ENCODE data around the gene LLGL2.
"Not testable (repeated sequence)": the region's sequence is repeated elsewhere in the genome, so short reads cannot be mapped to it uniquely, and the experiment has no call there.

Gene LLGL2

GRCh38 chr17:75507733-75508719 lies 17.5 kb upstream of the LLGL2 start:
- DNase-seq, result no peak

GRCh38 chr17:75508931-75509361 lies 16.6 kb upstream of the LLGL2 start:
- no peak for DNase-seq

DNA sequence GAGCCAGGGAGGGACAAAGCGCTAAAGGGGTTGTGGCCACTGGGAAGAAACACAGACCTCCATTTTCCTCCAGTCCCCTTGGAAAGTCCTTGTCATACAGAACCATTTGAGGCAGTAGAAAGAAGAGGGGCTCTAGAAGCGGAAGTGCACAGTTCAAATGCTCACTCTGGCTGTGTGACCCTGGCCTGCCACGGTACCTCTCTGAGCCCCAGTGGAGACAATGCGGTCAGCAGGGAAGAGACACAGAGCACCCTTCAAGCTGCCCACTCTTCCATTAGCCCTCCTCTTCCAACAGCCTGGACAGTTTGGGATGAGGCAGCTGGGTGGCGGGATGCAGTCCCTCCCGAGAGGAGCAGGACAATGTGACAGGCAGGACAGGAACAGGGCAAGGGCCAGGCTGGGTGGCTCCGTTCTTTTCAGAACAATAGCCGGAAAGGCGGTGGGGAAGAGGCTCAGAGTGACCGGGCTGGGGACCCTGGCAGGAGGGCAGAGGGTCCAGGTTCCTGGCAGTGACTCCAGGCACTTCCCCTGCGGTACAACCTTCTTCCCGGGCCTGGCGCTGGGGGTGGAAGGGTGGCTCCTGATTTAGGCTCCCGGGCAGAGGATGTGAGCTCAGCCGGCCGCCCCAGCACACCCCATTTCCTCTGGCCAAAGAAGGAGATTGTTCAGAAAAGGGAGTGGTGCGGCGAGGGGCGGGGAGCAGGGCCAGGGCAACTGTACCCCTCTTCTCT lies 15.8 kb upstream of the LLGL2 start:
- DNase-seq, result no peak

- DNase-seq, result no peak
Observed at GRCh38 chr17:75511270-75511609, 14.3 kb upstream of the LLGL2 start.

GRCh38 chr17:75511610-75512575 lies 13.6 kb upstream of the LLGL2 start:
- no peak for DNase-seq

GRCh38 chr17:75512926-75513640 lies 12.4 kb upstream of the LLGL2 start:
- no peak for DNase-seq

- DNase-seq, result no peak
Observed at GRCh38 chr17:75513641-75514000, 11.9 kb upstream of the LLGL2 start.

- no peak for DNase-seq
Observed at GRCh38 chr17:75514299-75514918, 11.1 kb upstream of the LLGL2 start.

DNA sequence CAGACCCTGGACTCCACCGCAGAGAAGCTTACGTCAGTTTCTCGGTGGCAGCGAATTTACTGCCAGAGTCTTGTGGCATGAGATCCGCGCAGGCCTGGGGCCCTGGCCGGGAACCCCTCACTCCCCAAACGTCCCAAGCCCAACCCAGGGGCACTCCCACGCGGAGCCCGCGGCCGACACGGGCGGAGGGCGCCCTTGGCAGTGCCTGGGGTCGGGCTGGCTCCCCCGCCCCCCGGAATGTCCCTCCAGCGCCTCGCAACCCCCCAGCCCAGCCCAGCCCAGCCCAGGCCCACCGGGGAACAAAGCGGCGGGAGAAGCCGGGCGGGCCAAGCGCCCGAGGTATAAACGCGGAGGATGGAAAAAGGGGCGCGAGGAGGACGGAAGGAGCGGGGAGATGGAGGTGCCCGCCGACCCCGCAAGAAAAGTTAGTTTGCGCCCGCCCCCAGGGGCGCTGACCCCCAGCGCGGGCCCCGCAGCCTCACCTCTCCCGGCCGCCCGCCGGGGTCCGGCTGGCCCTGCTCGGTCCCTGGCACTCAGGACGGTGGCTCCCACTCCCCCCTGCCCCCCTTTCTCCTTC lies 10.5 kb upstream of the LLGL2 start:
- DNase-seq, result no peak

DNA sequence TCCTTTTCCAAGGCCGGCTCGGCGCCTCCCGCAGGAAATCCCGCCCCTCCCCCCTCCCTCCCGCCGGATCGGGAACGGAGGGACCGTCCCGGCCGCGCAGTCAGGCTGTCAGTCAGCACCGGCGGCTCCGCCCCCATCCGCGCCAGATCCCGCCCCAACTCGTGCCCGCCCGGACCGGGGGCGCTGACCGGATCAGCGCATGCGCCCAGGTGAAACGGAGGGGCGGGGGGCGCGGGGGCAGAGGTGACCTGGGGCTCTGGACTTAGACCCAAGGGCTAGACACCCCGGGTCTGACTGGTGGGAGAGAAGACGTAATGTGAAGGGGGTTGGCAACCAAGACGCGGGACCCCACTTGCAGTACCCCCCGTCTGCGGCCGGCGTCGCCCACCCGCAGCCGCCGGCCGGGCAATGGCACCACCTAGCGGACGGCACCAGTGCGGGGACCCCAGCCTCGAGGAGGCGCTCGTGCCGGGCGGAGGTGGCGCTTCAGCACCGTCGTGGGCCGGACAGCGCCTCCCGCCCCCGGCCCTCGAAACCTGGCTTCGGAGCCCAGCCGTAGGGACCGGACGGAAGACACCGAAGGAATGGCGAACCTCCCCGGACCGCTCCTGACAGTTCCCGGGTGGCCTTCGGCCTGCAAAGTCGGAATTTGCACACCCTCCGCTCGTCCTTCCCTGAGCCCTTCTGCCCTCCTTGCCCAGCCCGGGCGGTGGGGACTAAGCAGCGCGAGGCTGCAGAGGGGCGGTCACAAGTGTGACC lies 9.8 kb upstream of the LLGL2 start, which contains the start of gene CASKIN2:
Gene CASKIN2, minus strand, starts transcription at position 42 of the 759 bp plus-strand sequence. CDS start 1,733 bp downstream, outside the sequence.
- peak; percentile 79 for DNase-seq

GRCh38 chr17:75516255-75516618 lies 9.3 kb upstream of the LLGL2 start, which contains the start of gene TSEN54:
Gene TSEN54, plus strand, starts transcription at chr17:75516528. Its CDS starts 33 bp downstream, at chr17:75516561.
- DNase-seq, result peak; percentile 94

DNA sequence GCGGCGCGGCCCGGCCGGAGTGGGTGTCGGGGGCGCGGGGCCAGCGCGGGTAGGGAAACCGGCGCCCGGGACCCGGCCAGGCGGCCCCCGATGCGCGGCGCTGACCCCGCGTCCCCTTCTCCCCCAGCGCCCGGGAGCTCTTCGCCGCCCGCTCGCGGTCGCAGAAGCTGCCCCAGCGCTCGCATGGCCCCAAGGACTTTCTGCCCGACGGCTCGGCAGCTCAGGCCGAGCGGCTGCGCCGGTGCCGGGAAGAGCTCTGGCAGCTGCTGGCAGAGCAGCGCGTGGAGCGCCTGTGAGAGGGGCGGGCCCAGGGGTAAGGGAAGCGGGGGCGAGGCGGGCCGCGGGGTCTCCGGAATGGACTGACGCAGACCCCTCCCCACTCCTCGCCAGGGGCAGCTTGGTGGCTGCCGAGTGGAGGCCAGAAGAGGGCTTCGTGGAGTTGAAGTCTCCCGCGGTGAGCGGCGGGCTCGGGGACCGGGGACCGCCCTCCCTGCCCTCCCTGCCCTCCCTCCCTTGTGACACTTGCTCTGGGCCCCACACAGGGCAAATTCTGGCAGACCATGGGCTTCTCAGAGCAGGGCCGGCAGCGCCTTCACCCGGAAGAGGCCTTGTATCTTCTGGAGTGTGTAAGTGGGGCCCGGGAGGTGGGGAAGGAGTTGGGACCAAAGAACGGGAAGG lies 8.7 kb upstream of the LLGL2 start:
- DNase-seq, result peak; percentile 25

GRCh38 chr17:75517297-75517865 lies 8.1 kb upstream of the LLGL2 start:
- no peak for DNase-seq

DNA sequence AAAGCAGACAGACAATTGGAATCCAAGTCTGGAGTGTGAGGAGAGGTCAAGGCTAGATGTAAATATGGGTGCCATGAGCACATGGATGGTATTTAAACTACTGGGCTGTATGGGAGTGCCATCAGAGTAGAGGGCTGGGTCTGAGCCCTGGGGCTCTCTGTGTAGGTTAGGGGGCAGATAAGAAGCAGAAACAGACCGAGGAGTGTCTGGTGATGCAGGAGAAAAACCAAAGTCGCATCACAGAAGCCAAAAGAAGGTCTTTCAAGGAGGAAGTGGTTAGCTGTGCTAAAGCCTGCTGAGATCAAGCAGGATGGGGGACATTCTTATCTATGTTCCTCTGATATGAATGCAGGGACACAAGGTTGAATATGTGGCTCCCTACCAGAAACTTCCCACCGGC lies 7.3 kb upstream of the LLGL2 start:
- no peak for DNase-seq

DNA sequence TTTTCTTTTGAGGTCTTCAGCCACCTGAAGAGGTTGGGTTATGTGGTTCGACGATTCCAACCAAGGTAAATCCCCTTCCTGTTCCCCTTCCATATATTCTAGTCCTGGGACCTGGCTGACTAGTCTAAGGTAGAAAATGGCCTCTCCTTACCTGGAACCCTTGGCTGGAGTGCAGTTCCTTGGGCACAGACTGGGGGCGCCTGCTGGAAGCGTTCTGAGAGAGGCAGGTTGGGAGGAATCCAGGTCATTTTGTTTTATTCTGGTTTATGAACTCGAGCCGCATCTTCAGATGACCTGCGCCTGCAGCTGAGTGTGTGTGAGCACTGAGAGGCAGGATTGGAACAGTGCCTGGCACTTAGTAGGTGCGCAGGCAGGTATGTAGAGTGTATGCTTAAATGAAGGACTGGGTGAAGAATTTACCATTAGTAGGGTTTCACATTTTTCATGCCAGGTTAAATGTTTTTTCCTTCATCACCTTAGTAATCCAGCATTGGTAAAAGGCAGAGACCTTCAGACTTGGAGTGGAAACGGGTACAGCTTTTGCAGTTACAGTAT lies 6.4 kb upstream of the LLGL2 start:
- DNase-seq, result no peak

- DNase-seq, result not testable (repeated sequence)
Observed at GRCh38 chr17:75520413-75520812, 5.1 kb upstream of the LLGL2 start.

DNA sequence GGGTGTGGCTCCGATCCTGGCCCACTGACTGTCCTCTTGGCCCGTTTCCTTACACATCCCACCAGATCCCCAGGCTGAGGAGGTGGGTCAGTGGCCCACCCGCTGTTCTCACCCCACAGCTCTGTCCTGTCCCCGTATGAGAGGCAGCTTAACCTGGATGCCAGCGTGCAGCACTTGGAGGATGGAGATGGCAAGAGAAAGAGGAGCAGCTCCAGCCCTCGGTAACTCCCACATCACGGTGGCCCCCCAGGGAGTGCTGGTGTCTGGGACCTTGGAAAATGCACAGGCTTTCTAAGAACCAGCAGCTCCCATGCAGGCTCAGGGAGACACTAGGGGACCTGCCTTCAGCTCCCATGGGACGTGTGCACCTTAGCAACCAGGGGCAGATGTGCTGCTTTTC lies 4.2 kb upstream of the LLGL2 start:
- no peak for DNase-seq

GRCh38 chr17:75521951-75522727 lies 3.4 kb upstream of the LLGL2 start:
- no peak for DNase-seq
